ENCODE results near the gene ANTXR1.

- TF ChIP-seq POLR2A (IDR thresholded peaks at IDR 0.05): no peak
- TF ChIP-seq, protein P1, sequence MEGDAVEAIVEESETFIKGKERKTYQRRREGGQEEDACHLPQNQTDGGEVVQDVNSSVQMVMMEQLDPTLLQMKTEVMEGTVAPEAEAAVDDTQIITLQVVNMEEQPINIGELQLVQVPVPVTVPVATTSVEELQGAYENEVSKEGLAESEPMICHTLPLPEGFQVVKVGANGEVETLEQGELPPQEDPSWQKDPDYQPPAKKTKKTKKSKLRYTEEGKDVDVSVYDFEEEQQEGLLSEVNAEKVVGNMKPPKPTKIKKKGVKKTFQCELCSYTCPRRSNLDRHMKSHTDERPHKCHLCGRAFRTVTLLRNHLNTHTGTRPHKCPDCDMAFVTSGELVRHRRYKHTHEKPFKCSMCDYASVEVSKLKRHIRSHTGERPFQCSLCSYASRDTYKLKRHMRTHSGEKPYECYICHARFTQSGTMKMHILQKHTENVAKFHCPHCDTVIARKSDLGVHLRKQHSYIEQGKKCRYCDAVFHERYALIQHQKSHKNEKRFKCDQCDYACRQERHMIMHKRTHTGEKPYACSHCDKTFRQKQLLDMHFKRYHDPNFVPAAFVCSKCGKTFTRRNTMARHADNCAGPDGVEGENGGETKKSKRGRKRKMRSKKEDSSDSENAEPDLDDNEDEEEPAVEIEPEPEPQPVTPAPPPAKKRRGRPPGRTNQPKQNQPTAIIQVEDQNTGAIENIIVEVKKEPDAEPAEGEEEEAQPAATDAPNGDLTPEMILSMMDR (IDR thresholded peaks at IDR 0.05 in 8 of 11, conservative IDR thresholded peaks at IDR 0.05 in 3 of 11): no peak
Measured at GRCh38 chr2:69089998-69090397, 77.0 kb downstream of the ANTXR1 start.

Data from spleen (tissue), 7 donors.